Stimulated activated CD8-positive, alpha-beta memory T cell treated with anti-CD3 and anti-CD28 coated beads, Interleukin-12 subunit alpha, Interleukin-12 subunit beta, amount 100 ng/mL, for 4 hours (primary cell): ENCODE measurements around the gene FRMD5.
"Not testable (repeated sequence)": the region's sequence is repeated elsewhere in the genome, so short reads cannot be mapped to it uniquely, and the experiment has no call there.

Experiments used
- DNase-seq: peaks from one replicate; pipeline ENCODE4 v3.0.0-alpha.2; 2020; ENCODE audit warnings: low read depth

Gene FRMD5

DNA sequence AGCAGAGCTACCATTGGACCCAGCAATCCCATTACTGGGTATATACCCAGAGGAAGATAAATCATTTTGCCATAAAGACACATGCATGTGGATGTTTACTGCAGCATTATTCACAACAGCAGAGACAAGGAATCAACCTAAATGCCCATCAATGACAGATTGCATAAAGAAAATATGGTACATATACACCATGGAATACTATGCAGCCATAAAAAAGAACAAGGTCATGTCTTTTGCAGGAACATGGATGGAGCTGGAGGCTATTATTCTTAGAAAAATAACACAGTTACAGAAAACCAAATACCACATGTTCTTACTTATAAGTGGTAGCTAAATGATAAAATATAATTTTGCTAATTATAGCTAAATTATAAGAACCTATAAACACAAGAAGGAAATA lies 162.3 kb downstream of the FRMD5 start:
- DNase-seq: not testable (repeated sequence)

DNA sequence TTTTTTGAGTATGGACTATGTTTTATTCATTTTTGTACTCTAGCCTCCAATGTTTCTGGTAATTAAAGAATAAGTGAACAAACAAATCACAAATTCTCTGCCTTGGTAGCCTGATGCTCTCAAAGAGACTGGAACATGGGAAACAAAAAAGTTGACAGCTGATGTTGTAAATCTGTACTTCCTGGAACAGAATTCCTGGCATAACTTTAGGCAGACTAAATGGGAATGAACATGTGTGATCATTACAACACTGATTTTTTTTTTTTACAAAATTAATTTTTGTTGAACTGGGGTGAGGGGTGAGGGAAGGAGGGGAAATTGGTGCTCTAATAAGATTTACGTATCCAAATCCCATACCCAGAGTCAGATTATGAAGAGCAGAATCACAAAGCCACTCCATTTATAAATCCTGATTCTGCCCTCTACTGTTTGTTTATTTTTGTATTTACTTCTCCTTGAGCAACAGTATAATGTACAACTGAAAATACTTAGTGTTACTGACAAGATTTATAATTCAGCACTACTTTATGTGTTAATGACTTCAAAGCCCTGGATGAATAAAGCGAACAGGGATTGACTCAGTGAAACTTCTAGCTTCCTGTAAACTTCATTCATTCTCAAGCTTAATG lies 165.0 kb downstream of the FRMD5 start:
- DNase-seq: no peak

DNA sequence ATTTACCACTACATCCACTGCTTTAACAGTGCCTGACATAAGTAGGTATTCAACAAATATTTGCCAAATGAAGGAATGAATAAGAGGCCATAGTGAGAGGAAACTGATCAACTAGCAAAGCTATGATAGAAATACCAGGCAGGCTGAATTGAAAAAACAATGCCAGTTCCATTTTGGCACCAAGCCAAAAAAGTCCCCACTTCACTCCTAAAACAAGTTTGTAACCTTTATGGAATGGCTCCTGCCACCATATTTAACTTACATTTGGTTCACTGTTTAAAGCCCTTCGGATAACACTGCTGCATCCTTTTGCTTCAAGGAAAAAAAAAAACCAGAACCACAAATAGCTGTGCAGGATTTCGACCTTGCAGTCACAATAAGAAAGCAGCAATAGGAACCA lies 166.1 kb downstream of the FRMD5 start:
- no peak for DNase-seq

DNA sequence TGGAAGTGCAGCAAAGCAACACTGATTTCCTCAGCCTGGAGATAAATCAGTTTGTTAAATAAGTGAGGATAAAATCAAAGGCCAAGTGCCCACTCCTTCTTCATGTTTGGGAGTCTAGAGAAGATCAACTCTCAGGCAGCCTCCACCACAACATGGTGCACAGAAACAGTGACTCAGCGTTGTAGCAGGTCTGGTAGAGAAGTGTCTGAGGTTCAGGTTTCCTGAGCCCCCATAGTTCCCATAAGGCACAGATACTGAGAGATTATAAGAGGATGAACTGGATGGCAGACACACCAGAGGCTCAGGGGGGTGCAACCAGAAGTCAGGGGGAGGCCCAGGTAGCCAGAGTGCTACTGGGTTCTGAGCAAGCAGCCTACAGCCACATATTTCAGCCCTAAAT lies 166.7 kb downstream of the FRMD5 start:
- no peak for DNase-seq

DNA sequence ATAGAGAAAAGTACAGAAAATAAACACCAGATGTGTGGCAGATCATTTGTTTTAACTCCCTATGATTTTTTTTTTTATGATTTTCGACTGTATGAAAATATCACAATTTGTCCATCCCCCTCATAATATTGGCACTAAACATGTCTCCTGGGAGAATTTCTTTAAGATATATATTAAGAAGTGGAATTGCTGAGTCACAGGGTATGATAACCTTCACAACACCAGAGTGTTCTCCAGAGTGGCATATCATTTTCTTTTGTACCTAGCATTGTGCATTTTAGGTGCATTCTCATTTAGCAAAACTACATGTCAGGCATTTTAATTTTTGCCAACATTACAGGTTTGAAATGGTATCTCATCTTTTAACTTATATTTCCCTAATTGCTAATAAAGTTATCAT lies 170.9 kb downstream of the FRMD5 start:
- DNase-seq: no peak

DNA sequence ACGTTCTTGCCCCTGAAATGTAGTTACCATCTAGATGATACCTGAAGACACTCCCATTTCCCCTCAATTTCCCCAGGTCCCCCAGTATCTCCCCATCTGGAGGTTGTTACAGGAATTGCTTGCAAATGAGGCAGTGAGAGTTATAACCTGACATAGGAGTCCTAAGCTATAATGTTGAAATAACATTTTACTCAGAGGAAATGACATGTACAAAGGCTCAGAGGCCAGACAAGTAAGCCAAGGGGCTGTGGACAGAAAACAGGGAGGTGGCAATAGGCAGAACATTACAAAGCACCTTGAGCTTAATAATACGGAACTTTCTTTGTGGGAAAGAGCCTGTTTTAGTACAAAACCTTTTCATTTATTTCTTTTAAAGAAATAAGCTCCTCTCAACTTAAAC lies 171.9 kb downstream of the FRMD5 start:
- DNase-seq: no peak

DNA sequence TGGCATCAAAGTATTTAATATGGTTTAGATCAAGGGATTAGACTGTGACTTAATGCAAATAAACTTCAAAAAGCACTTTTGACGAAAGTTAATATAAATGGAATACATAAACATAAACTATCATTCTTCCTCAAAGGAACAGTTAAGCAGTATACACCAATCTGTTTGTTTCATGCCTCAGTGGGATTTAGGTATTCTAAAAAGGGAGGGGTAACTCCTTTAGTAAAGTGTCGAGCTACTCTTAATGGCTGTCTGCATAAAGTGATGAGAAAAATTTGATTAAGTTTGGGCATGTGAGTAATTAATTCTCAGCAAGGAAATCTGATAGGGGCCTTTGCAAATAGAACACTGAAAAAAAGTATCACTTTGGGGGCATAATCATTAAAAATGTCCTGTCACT lies 176.9 kb downstream of the FRMD5 start:
- no peak for DNase-seq

DNA sequence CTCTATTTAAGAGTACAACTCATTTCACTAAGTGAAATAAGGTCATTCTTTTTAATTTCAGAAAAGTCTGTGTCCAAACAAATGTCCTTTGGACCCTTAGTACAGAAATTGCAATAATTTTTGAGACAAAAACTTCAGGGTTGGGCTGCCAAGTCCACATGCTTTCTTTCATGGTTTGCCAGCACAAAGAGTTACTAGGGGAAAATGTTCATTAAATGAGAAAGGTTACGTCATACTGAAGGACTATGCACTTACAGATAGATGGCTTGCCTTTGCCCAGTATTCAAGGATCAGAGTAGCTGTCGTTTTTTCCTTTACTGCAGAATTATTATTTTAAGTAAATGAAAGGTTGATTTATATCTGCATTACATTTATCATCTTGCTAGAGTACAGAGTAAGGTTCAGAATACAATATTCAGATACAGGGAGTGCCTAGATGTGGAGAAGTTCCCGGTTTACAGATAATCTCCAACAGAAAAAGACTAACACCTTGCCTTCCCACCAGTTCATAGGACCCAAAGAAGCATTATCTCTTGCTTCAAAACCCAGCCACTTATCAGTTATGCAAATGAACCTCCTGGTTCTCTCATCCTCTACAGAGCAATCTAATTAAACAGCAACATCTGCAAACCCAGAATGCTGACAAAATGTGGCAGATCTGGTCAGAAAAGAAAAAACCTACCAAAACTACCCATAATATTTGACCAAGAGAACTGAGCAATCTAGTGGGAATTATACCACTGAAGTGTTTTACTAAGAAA lies 179.3 kb downstream of the FRMD5 start:
- no peak for DNase-seq

- DNase-seq: no peak
These were observed 183.7 kb downstream of the FRMD5 start for GRCh38 chr15:44011238-44011854.

- DNase-seq: no peak
These were observed 185.0 kb downstream of the FRMD5 start for GRCh38 chr15:44010089-44010488.

GRCh38 chr15:44009038-44009437 lies 186.0 kb downstream of the FRMD5 start:
- DNase-seq: no peak

GRCh38 chr15:44000248-44000647 lies 194.8 kb downstream of the FRMD5 start:
- not testable (repeated sequence) for DNase-seq

- no peak for DNase-seq
These were observed 196.5 kb downstream of the FRMD5 start for GRCh38 chr15:43998607-43999006.

DNA sequence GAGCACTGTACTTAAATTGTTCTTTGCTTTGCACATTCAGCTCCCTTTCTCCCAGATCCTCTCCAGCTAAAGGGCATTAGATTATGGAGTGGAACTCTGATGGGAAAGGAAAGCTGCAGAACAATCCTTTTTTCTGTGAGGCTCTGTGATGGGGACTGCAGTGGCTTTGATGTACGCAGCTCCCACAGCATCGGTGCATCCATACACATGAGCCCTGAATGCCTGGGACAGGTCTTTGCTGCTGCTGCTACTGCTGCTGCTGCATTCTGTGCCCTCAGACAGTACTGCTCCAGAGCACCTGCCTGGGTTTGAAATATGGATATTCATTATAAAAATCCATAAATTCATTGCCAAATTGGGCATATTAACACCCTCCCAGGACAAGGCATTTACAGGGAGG lies 203.9 kb downstream of the FRMD5 start:
- DNase-seq: no peak

DNA sequence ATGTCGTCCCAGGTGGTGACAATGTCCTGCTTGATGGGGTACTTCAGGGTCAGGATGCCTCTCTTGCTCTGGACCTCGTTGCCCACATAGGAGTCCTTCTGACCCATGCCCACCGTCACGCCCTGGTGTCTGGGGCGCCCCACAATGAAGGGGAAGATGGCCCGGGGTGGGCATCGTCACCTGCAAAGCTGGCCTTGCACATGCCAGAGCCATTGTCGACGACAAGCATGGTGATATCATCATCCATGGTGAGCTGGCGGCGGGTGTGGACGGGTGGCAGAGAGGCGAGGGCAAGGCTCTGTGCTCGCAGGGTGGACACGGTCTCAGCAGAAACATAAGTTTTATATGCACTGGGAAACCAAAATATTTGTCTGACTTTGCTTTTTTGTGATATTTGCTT lies 205.1 kb downstream of the FRMD5 start:
- no peak for DNase-seq

DNA sequence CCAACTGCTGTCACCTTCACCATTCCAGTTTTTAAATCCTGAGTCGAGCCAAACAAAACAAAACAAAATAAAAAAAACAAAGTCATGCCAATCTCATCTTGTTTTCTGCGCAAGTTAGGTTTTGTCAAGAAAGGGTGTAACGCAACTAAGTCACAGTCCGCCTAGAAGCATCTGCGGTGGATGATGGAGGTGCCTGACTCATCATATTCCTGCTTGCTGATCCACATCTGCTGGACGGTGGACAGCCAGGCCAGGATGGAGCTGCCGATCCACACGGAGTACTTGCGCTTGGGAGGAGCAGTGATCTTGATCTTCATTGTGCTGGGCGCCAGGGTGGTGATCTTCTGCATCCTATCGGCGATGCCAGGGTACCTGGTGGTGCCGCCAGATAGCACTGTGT lies 206.2 kb downstream of the FRMD5 start:
- no peak for DNase-seq

GRCh38 chr15:43987924-43988323 lies 207.1 kb downstream of the FRMD5 start:
- DNase-seq: no peak

DNA sequence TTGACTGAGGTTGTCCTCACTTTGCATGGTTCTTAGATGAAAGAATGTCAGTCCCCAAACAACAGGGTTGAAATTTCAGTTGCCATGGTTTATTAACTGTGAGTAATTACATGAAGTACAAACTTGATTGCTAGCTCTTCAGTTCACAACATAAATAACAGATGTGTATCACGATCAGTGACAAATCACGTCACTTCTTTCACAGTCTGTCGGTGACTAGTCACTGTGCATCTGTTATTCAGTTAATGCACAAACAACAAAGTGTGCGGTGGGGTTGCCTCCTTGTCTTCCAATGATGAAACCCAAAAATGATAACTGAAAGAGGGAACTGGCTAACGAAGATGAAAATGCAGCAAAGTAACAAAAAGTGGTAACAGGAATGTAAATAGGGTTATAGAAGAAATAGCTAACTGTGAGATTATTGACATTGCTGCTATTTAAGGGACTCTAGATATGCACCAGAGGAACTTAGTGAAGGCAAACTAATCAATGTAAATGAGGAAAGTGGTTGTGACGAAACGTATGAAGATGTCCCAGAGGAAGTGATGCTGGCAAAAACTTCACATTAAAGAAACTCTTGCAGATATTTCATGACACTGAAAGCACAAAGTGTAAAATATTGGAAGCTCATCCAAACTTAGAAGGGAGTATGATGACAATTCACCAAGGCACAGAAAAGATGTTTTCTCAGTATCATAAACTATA lies 208.9 kb downstream of the FRMD5 start:
- DNase-seq: no peak

DNA sequence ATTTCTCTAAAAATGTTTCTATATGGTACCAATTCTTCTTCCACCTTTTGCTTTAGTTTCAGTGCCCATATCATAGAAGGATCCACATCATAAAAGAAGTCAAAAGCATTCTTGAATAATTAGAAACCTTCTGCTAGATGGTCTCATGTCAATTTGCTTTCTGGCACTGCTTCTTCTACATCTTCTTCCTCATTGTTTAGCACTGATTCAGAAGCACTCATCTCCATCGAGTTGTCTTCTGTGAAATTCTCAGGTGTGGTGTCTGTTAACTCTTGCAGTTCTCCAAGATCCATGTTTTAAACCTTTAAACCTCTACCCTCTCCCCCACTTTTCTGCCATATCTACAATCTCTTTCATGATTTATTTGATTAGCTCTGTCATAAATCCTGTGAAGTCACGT lies 213.5 kb downstream of the FRMD5 start:
- no peak for DNase-seq

GRCh38 chr15:43977072-43977884 lies 217.8 kb downstream of the FRMD5 start:
- DNase-seq: no peak

- no peak for DNase-seq
These were observed 219.3 kb downstream of the FRMD5 start for GRCh38 chr15:43975770-43976169.

GRCh38 chr15:43975326-43975725 lies 219.7 kb downstream of the FRMD5 start:
- DNase-seq: no peak
